ENCODE measurements around the gene ZAP70. TPM values are rescaled to one million over a fixed set of nuclear protein-coding genes. Genes with fewer than 3 reads are reported as not detected.

Gene ZAP70
- polyA plus RNA-seq, 1 donor (not counting 4 experiments of a cell fraction or from before 2014, with no cell fraction given): 1.6 TPM

DNA sequence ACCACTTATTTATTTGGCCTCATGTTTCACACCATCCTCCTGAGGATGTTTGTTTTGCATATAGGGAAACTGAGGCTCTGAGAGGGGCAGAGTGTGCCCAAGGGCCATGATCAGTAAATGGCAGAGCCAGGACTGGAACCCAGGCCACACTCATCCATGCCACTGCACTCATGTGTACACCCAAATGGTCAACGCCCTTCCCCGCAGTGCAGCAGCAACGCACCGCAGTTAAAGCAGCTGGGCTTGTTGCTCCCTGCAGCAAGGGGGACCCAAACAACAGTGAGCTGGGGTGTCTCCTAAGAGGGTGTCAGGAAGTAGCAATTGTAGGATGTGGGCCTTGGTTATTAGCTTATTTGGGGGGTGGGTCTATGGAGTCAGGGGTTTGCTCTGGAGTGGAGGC lies 36.6 kb downstream of the ZAP70 start:
- no peak for FAIRE-seq
- Histone ChIP-seq H3K9me1 (ENCODE audit: control insufficient read depth, extremely low read depth, insufficient read depth, low read length) (no peaks in the 10 kb centered on the region), H2AFZ (ENCODE audit: control insufficient read depth, low read length) (no peak overlapping the region), H3K4me1 (ENCODE audit: control insufficient read depth, extremely low read depth, insufficient read depth, low read length) (peaks cover 22% of the 10 kb centered on the region), H3K4me2 (ENCODE audit: control insufficient read depth, extremely low read depth, insufficient read depth, low read depth, low read length) (no peak overlapping the region), H3K27me3 (ENCODE audit: control insufficient read depth, extremely low read depth, insufficient read depth, low read length) (no peaks in the 10 kb centered on the region), H4K20me1 (ENCODE audit: control insufficient read depth, extremely low read depth, insufficient read depth, low read length) (no peaks in the 10 kb centered on the region), H3K4me3 (ENCODE audit: control insufficient read depth in 2 of 3, extremely low read depth in 1 of 3, insufficient read depth in 2 of 3, low read depth in 1 of 3, low read length in 3 of 3) (no peak overlapping the region), H3K79me2 (ENCODE audit: control insufficient read depth, insufficient read depth, low read length) (no peaks in the 10 kb centered on the region), H3K27ac (ENCODE audit: control insufficient read depth, insufficient read depth, low read length) (no peak overlapping the region), H3K36me3 (ENCODE audit: control insufficient read depth in 2 of 2, extremely low read depth in 1 of 2, insufficient read depth in 2 of 2, low read length in 2 of 2) (peaks cover 0 to 3% of the 10 kb centered on the region in 2 experiments), H3K9me3 (ENCODE audit: control insufficient read depth, low read depth, low read length) (no peaks in the 10 kb centered on the region), H3K9ac (ENCODE audit: control insufficient read depth, extremely low read depth, insufficient read depth, low read length) (no peak overlapping the region)
- no peak for DNase-seq (ENCODE audit: low read depth, low spot score)
- dilution Hi-C loops (cut with MboI; ENCODE audit: extremely low pct_ligation_motif_present, low sequenced_read_pairs): no loop called here
- TF ChIP-seq CTCF (optimal IDR thresholded peaks at IDR 0.05 in 1 of 3, IDR thresholded peaks at IDR 0.05 in 1 of 3, conservative IDR thresholded peaks at IDR 0.05 in 1 of 3; ENCODE audit: extremely low read depth in 1 of 3, insufficient read depth in 2 of 3, low read length in 3 of 3) (no peak), EZH2 (IDR thresholded peaks at IDR 0.05; ENCODE audit: low read length) (no peak)

DNA sequence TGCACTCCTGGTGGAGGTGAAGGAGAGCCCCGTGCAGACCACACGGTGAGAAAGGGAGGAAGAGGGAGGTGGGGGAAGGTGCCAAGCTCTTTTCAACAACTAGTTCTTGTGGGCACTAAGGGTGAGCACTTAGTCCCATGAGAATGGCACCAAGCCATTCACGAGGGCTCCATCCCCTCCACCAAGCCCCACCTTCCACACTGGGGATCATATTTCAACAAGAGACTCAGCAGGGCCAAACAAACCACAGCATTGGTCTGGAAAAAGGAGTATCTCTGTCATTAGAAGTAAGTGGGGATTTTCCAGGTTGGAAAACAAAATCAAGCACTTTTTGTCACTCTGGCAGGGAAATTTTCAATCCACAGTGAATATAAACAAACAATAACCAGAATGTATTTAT lies 38.4 kb downstream of the ZAP70 start:
- Histone ChIP-seq H3K79me2 (ENCODE audit: control insufficient read depth, insufficient read depth, low read length) (no peaks in the 10 kb centered on the region), H2AFZ (ENCODE audit: control insufficient read depth, low read length) (no peak overlapping the region), H3K9me1 (ENCODE audit: control insufficient read depth, extremely low read depth, insufficient read depth, low read length) (no peaks in the 10 kb centered on the region), H4K20me1 (ENCODE audit: control insufficient read depth, extremely low read depth, insufficient read depth, low read length) (no peaks in the 10 kb centered on the region), H3K9me3 (ENCODE audit: control insufficient read depth, low read depth, low read length) (no peaks in the 10 kb centered on the region), H3K27ac (ENCODE audit: control insufficient read depth, insufficient read depth, low read length) (no peak overlapping the region), H3K9ac (ENCODE audit: control insufficient read depth, extremely low read depth, insufficient read depth, low read length) (no peak overlapping the region), H3K36me3 (ENCODE audit: control insufficient read depth in 2 of 2, extremely low read depth in 1 of 2, insufficient read depth in 2 of 2, low read length in 2 of 2) (peaks cover 7 to 8% of the 10 kb centered on the region in 2 experiments), H3K4me1 (ENCODE audit: control insufficient read depth, extremely low read depth, insufficient read depth, low read length) (peaks cover 28% of the 10 kb centered on the region), H3K4me2 (ENCODE audit: control insufficient read depth, extremely low read depth, insufficient read depth, low read depth, low read length) (no peak overlapping the region), H3K27me3 (ENCODE audit: control insufficient read depth, extremely low read depth, insufficient read depth, low read length) (no peaks in the 10 kb centered on the region), H3K4me3 (ENCODE audit: control insufficient read depth in 2 of 3, extremely low read depth in 1 of 3, insufficient read depth in 2 of 3, low read depth in 1 of 3, low read length in 3 of 3) (no peak overlapping the region)
- DNase-seq (ENCODE audit: low read depth, low spot score): no peak
- dilution Hi-C loops (cut with MboI; ENCODE audit: extremely low pct_ligation_motif_present, low sequenced_read_pairs): no loop called here
- no peak for FAIRE-seq
- TF ChIP-seq CTCF (optimal IDR thresholded peaks at IDR 0.05 in 1 of 3, IDR thresholded peaks at IDR 0.05 in 1 of 3, conservative IDR thresholded peaks at IDR 0.05 in 1 of 3; ENCODE audit: extremely low read depth in 1 of 3, insufficient read depth in 2 of 3, low read length in 3 of 3): no peak
- TF ChIP-seq EZH2 (IDR thresholded peaks at IDR 0.05; ENCODE audit: low read length): no peak

All from keratinocyte (primary cell).